ENCODE data around the gene CTSZ. TPM values are rescaled to one million over a fixed set of nuclear protein-coding genes. Genes with fewer than 3 reads are reported as not detected.
A peak's percentile ranks its signal among the peaks of the same experiment; 100 is the strongest.

CTSZ gene
- total and polyA plus RNA-seq, 10 of the 15 experiments (the other 5 are each of a cell fraction or from before 2014, with no cell fraction given) = 6.0 to 301 (median 154) TPM

DNA sequence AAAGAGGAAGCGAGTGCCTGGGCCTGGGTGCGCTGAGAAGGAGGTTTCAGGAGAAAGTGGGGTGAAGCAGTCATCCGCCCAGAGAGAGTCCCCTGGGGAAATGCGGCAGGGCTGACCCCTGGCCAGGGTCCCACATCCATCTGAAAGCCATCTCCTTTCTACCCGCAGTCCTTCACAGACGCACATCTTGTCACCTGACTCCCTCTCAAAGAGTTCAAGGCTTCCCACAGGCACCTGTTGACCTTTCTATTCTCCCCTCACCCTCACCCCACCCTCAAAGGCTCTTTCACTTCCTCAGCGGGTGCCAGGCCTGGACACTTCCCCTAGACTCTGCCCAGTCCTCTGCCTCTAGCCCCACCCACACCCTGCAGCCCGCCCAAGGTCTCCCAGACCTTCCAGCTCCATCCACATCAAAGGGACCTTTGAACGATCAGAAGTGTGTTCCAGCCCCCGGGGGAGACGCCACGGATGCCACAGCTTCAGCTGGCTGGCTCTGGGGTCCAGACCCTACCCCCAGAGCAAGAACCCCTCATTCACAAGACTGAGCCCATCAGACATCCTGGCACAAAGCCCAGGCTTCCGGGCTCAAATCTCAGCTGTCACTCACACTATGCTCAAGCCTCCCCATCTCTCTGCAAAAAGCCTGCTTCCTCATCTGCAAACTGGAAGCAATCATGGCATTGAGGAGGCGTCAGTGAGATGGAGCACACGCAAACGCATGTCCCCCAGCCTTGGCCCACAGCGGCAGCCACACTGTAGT is 2.1 kb downstream of the CTSZ start (continued):
- TF ChIP-seq, protein P1, sequence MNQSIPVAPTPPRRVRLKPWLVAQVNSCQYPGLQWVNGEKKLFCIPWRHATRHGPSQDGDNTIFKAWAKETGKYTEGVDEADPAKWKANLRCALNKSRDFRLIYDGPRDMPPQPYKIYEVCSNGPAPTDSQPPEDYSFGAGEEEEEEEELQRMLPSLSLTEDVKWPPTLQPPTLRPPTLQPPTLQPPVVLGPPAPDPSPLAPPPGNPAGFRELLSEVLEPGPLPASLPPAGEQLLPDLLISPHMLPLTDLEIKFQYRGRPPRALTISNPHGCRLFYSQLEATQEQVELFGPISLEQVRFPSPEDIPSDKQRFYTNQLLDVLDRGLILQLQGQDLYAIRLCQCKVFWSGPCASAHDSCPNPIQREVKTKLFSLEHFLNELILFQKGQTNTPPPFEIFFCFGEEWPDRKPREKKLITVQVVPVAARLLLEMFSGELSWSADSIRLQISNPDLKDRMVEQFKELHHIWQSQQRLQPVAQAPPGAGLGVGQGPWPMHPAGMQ (IDR thresholded peaks at IDR 0.05; ENCODE audit: borderline replicate concordance) = no peak; the same call in 1 of the 2 replicates
- TF ChIP-seq WRNIP1 (IDR thresholded peaks at IDR 0.05; ENCODE audit: borderline replicate concordance, low read depth, low read length) = no peak
- peak; percentile 98 for TF ChIP-seq PKNOX1 (IDR thresholded peaks at IDR 0.05)
- peak in 1 of 2 experiments; percentile 78; a peak in 2 of 4 replicates for TF ChIP-seq ETV6 (conservative IDR thresholded peaks at IDR 0.05 in 1 of 2, IDR thresholded peaks at IDR 0.05 in 1 of 2; ENCODE audit: borderline replicate concordance in 1 of 2, low read depth in 1 of 2)
- TF ChIP-seq MEF2B (IDR thresholded peaks at IDR 0.05; ENCODE audit: partially characterized antibody, poor library complexity, severe bottlenecking) = peak; percentile 98
- no peak for TF ChIP-seq ZNF24 (IDR thresholded peaks at IDR 0.05)
- TF ChIP-seq ESRRA (IDR thresholded peaks at IDR 0.05; ENCODE audit: low read length) = peak; percentile 27; the same call in 1 of the 2 replicates
- TF ChIP-seq RCOR1 (conservative IDR thresholded peaks at IDR 0.05; ENCODE audit: low read depth, low read length) = peak; percentile 58; the same call in 1 of the 2 replicates
- TF ChIP-seq, protein P2, sequence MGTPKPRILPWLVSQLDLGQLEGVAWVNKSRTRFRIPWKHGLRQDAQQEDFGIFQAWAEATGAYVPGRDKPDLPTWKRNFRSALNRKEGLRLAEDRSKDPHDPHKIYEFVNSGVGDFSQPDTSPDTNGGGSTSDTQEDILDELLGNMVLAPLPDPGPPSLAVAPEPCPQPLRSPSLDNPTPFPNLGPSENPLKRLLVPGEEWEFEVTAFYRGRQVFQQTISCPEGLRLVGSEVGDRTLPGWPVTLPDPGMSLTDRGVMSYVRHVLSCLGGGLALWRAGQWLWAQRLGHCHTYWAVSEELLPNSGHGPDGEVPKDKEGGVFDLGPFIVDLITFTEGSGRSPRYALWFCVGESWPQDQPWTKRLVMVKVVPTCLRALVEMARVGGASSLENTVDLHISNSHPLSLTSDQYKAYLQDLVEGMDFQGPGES (IDR thresholded peaks at IDR 0.05) = no peak
- TF ChIP-seq, protein P3, sequence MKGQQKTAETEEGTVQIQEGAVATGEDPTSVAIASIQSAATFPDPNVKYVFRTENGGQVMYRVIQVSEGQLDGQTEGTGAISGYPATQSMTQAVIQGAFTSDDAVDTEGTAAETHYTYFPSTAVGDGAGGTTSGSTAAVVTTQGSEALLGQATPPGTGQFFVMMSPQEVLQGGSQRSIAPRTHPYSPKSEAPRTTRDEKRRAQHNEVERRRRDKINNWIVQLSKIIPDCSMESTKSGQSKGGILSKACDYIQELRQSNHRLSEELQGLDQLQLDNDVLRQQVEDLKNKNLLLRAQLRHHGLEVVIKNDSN (IDR thresholded peaks at IDR 0.05; ENCODE audit: borderline replicate concordance, extremely low read length, insufficient read depth, low read depth, low read length) = no peak
- peak; percentile 79 for TF ChIP-seq NFIC (IDR thresholded peaks at IDR 0.05; ENCODE audit: low read depth, low read length)
- peak; percentile 86 for TF ChIP-seq TCF3 (IDR thresholded peaks at IDR 0.05; ENCODE audit: borderline replicate concordance, insufficient read depth, low read depth, low read length)
- TF ChIP-seq ZSCAN29 (IDR thresholded peaks at IDR 0.05) = 0 out of 2 replicates have a peak, but pooled peaks have one; percentile 11
- TF ChIP-seq ZBTB4 (CRISPR knock-in tag; IDR thresholded peaks at IDR 0.05) = no peak
- TF ChIP-seq ZZZ3 (IDR thresholded peaks at IDR 0.05; ENCODE audit: control insufficient read depth, insufficient read length, low read depth) = no peak
- TF ChIP-seq SREBF1 (IDR thresholded peaks at IDR 0.05; ENCODE audit: low read length) = no peak
- TF ChIP-seq NRF1 (conservative IDR thresholded peaks at IDR 0.05; ENCODE audit: low read depth, low read length) = no peak
- peak; percentile 70 for TF ChIP-seq ATF7 (IDR thresholded peaks at IDR 0.05; ENCODE audit: low read depth)
- TF ChIP-seq CHD2 (IDR thresholded peaks at IDR 0.05; ENCODE audit: borderline replicate concordance, low read depth, low read length) = peak; percentile 80
- peak; percentile 67 for TF ChIP-seq SP1 (IDR thresholded peaks at IDR 0.05; ENCODE audit: low read depth, low read length)
- peak; percentile 60 for TF ChIP-seq SMAD1 (IDR thresholded peaks at IDR 0.05; ENCODE audit: low read depth, partially characterized antibody)
- peak; percentile 39; the same call in 1 of the 2 replicates for TF ChIP-seq BMI1 (IDR thresholded peaks at IDR 0.05; ENCODE audit: borderline replicate concordance)

All from GM12878 (cell line).